Choroid plexus epithelial cell (primary cell): Measurements from ENCODE around the gene SEPTIN7.

Source experiments
- DNase-seq: peaks from one replicate; pipeline ENCODE4 v3.0.0-alpha.2; 2010; ENCODE audit warnings: low read depth
- H3K4me3 ChIP-seq: 2 replicates; pipeline ENCODE4 v1.5.1; 2011; ENCODE audit warnings: low read depth, mild to moderate bottlenecking, control low read depth, low read length, moderate library complexity
- TF ChIP-seq, protein P1 (sequence below): conservative IDR thresholded peaks from 2 replicates; pipeline ENCODE4 v1.5.1; 2011; ENCODE audit warnings: low read depth, mild to moderate bottlenecking, control low read depth, inconsistent platforms, low read length, moderate library complexity

Gene SEPTIN7

DNA sequence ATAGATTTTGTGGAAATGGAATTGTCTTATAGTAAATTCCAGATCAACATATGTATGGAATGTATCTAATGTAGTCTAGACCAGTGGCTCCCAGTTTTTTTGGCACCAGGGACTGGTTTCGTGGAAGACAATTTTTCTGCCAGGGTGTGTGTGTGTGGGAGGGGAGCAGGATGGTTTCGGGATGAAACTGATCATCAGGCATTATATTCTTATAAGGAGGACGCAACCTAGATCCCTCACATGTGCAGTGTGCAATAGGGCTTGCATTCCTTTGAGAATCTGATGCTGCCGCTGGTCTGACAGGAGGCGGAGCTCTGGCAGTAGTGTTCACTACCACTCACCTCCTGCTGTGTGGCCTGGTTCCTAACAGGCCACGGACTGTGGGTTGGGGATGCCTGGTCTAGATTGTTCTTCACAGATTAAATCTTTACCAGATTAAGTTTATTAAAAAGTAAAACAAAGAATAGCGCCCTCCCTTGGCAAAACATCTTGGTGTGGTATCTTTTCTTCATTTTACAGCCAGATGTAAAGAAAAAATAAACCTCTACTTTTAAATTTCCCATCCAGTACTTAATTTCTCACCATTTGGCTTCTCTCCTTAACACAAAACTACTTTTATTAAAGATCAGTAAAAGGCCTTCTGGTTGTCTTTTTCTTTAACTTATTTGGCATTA lies 48.4 kb downstream of the SEPTIN7 start:
- no peak overlapping the region for H3K4me3 ChIP-seq
- TF ChIP-seq, protein P1, sequence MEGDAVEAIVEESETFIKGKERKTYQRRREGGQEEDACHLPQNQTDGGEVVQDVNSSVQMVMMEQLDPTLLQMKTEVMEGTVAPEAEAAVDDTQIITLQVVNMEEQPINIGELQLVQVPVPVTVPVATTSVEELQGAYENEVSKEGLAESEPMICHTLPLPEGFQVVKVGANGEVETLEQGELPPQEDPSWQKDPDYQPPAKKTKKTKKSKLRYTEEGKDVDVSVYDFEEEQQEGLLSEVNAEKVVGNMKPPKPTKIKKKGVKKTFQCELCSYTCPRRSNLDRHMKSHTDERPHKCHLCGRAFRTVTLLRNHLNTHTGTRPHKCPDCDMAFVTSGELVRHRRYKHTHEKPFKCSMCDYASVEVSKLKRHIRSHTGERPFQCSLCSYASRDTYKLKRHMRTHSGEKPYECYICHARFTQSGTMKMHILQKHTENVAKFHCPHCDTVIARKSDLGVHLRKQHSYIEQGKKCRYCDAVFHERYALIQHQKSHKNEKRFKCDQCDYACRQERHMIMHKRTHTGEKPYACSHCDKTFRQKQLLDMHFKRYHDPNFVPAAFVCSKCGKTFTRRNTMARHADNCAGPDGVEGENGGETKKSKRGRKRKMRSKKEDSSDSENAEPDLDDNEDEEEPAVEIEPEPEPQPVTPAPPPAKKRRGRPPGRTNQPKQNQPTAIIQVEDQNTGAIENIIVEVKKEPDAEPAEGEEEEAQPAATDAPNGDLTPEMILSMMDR: peak; percentile 17
- DNase-seq: peak; percentile 80

DNA sequence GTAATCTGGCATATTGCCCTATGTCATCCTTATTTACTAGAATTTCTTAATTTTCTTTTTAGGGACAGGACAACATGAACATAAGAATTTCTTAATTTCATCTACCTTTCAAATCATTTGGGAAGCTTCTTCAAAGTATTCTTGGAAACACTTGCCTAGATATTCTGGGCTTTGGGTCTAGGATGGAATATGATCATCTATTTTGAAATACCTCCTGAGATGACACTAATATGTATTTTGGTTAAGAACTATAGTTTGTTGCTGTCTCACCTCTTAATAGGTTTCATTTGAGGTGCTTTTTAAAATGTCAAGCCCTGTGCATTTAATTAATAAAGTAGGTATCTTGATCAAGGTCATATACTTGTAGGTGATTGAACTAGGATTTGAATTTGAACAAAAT lies 49.1 kb downstream of the SEPTIN7 start:
- TF ChIP-seq, protein P1: no peak
- DNase-seq: no peak
- H3K4me3 ChIP-seq: no peak overlapping the region
